ENCODE data around the gene U2SURP.
"Not testable (repeated sequence)": the region's sequence is repeated elsewhere in the genome, so short reads cannot be mapped to it uniquely, and the experiment has no call there.

U2SURP gene

GRCh38 chr3:143073983-143074382 lies 72.6 kb downstream of the U2SURP start:
- DNase-seq = not testable (repeated sequence)

DNA sequence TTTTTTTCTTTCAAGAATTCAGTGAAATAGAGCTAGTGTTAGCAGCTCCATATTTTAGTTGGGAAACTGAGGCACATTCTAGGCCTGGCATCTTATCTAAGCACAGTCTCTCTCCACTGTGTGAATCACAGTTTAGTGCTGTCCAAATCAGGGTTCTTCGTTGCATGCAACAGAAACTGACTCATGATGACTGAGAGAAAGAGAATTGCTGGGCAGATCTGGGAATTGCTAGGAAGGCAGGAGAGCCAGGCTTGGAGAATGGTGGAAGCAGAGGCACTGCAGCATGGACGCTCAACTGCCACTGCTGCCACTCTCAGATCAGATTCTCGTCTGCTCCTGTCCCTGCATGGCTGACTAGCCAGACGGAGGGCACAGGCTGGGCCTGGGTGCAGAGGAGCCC lies 77.5 kb downstream of the U2SURP start:
- DNase-seq = no peak

- DNase-seq = no peak
Observed at GRCh38 chr3:143080196-143080595, 78.8 kb downstream of the U2SURP start.

DNA sequence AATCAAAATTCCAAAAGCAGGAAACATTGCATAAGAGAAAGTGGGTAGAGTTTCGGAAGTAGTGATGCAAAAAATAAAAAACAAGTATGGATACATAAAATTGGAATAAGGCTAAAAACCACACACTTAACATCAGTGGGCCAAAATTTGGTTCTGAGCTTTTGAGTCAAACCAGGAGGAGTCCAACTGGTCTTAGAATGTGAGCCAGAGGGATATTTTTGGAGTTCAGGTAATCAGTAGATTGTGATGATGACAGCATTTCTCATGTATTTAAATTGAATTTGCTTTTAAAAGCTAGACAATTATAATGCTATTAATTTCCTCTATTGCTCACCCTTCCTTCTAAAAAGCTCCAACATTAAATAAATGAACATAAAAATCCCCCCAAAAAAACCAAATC lies 80.0 kb downstream of the U2SURP start:
- no peak for DNase-seq

GRCh38 chr3:143081844-143082778 lies 80.7 kb downstream of the U2SURP start:
- DNase-seq = no peak

GRCh38 chr3:143083781-143084180 lies 82.4 kb downstream of the U2SURP start:
- no peak for DNase-seq

DNA sequence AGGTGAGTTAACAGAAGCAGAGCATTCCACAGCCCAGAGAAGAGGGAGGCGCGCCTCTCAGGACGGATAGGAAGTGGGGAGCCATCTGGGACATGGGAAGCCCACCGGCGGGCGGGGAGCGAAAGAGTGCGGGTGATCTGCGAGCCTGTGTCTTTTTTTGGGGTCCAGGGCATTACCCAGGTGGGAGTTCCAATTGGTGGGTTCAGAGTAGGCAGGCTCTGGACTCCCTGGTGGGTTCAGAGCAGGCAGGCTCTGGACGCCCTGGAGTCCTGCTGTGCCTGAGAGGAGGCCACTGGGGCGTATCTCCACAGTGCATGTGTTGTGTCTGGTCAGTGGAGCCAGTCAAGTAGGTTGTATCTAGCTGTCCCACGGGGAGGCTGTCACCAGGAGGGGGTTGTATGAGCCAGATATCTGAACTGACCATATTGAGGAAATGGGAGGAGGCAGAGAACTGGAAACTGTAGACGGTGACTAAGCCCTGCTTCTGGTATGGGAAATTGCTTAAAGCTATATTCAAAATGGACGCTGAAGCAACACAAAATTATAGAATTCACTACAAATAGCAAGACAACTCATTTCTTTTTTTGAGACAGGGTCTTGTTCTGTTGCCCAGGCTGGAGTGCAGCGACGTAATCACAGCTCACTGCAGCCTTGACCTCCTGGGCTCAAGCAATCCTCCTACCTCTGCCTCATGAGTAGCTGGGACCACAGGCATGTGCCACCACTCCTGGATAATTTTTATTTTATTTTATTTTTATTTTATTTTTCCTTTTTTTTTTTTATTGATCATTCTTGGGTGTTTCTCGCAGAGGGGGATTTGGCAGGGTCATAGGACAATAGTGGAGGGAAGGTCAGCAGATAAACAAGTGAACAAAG lies 83.7 kb downstream of the U2SURP start:
- no peak for DNase-seq

GRCh38 chr3:143088835-143089234 lies 87.5 kb downstream of the U2SURP start:
- DNase-seq = no peak

GRCh38 chr3:143089965-143090364 lies 88.6 kb downstream of the U2SURP start:
- DNase-seq = no peak

DNA sequence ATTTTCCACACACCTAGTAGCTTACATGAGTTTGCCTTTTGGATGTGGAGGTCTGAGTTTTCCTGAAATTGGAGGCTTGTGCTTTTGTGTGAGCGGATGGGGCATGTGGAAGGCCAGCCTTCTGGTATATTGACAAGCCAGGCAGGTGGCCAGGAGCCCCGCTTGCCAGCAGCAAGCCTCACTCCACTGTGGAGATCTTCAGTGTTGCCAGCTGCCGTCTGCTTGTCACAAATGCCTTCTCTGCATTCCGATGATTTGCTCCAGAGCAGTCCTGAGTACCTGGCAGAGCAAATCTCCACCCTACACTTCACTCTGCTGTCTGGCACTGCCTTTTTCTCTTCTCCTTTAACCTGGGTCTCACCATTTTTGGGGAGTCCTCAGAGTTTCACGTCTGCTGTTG lies 89.1 kb downstream of the U2SURP start:
- DNase-seq = peak; percentile 70

- DNase-seq = no peak
Observed at GRCh38 chr3:143090976-143091837, 89.8 kb downstream of the U2SURP start.

GRCh38 chr3:143092191-143092590 lies 90.8 kb downstream of the U2SURP start:
- DNase-seq = no peak

DNA sequence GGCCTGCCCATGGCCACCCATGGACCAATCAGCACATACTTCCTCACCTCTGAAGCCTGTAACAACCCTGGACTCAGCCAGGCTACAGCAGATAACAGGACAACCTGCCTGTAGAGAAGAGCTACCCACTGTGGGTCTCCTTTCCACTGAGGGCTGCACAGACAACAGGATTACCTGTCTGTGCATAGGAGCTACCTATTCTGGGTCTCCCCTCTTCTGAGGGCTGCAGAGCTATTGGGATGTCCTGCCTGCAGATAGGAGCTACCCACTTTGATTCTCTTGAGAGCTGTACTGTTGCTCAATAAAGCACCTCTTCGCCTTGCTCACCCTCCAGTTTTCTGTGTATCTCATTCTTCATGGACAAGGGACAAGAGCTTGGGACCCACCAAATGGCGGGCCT lies 94.4 kb downstream of the U2SURP start:
- DNase-seq = no peak

DNA sequence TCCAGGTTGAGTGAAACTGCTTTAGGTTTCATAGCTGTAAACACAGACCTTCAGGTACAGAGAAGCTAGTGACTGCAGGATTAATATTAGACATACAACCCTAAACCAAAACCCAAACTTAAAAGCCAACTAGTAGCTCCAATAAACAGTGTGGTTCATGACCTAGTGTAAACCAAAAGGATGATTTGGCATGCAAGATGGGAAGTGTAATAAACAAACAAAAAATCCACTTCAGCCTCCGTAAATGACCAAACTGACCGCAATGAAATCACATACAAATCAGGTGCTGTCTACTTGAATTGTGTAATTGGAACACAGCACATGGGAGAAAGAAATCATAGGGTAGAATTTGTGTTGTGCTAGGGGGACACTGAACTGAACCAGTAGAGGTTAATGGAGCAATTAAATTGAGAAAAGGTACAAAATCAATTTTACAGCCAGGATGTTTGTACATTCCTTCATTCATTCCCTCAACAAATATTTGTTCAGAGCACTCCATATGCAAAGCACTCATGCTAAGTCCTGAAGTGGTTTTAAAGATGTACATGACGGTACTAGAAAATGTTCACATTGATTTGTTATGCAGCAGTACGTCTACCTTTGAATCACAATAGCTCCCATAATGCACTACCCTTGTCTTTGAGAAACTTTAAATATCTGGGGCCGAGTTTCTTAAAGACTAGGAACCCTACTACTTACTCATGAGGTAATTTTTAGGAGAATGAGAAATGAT lies 96.8 kb downstream of the U2SURP start:
- DNase-seq = no peak

GRCh38 chr3:143099210-143099609 lies 97.8 kb downstream of the U2SURP start:
- DNase-seq = no peak

- no peak for DNase-seq
Observed at GRCh38 chr3:143099690-143100089, 98.3 kb downstream of the U2SURP start.

DNA sequence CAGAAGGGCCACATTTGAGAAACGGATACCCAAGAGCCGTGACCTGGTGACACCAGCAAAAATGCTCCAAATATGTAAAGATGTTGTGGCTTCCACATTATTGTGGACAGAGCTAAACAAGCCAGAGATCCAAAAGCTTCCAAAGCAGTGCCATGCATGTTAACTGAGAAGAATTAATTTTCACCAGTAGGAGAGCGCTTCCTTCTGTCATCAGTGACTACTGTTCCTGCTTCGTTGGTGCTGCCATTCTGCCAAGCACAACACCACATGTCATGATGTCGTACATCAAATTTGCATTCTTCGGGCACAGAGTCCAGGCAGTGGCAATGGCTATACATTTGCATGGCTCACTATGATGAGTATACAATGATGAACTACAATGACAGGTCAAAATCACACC lies 99.1 kb downstream of the U2SURP start:
- DNase-seq = no peak

DNA sequence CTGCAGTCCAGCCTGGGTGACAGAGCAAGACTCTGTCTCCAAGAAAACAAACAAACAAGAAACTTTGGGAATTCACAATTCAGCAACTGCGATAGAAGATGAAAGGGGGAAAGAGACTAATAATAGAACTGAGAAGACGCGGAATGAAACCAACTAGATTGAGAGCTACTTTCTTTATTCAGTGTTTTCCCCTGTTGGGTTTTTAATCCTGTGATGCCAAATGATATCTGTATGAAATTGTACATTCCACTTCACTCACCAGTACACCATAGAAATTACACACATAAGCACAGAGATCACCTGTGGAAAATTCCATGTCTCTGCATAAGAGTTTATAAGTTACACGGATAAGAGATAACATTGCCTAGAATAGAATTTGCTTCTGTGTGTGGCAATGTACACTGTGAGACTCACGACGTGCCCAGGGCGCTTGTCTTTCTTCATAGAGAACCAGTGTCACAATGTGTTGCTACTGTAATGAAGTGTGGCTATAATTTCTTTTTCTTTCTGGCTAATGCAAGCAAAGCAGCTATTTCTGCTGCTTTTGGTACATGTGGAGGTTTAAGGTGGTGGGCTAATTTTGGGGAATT lies 100.5 kb downstream of the U2SURP start:
- no peak for DNase-seq

- no peak for DNase-seq
Observed at GRCh38 chr3:143103652-143104051, 102.3 kb downstream of the U2SURP start.

GRCh38 chr3:143105170-143105569 lies 103.8 kb downstream of the U2SURP start:
- DNase-seq = no peak

DNA sequence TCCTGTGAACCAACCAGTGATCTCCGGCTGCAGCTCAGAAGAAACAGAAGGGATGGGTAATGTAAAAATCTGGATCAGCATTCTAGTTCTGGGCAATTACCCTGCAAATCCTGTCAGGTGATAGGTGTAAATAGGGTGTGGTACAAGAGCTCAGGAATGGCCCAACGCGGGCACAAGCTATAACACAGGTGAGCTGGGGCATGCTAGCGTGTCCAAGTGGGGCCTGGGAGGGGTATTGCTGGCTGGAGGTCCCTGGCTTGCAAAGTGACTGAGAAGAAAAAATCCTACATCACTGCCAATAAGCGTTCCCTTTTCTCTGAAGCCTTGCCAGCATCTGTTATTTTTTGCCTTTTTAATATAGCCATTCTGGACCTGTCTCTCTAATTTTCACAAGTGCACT lies 108.5 kb downstream of the U2SURP start:
- DNase-seq = no peak

Data from NCI-H524 treated with DMSO at 0.1 percent for 48 hours (cell line).